Measurements from ENCODE around the gene KRTAP20-3.

Gene KRTAP20-3

DNA sequence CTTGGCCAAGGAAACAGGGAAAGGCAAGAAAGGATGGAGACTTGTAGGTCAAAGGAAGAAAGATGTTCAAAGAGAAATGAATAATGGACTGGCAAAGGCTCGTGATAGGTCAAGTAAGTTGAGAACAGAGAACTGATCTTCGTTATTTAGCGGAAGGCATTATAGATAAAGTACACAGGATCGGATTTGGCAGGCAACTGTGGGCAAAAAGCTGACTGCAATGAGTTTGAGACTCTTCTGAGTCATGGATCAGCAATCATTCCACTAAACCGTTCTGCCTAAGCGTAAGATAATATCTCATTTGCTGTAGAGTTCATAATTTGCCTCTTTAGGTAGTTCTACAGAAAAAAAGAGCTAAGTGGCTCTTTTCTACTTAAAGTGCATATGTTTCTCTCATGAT, 41.8 kb downstream of the KRTAP20-3 start:
- DNase-seq = no peak

DNA sequence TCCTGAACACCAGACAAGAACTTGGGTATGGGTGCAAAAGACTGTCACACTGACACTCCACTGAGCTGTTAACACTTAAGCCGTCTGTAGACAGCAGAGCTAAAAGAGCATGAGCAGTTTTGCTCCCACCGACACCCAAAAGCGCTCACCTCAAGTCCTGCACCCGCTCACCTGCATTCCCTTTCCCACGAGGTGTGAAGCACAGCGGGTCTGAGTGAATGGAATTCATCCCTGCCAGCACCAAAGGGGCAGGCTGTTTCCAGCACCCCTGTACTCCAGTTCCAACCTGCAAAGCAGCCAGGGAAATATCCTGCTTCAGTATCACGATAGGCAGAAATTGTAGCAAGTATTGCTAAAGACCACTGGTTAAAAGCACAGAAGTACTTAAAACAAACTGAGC, 47.2 kb downstream of the KRTAP20-3 start:
- DNase-seq = no peak
